WTC11 (cell line): Measurements from ENCODE around the gene PDYN. TPM values are rescaled to one million over a fixed set of nuclear protein-coding genes. Genes with fewer than 3 reads are reported as not detected.

Source experiments
- ATAC-seq: fragments of 200-7000 bp; cut with Tn5 transposase; 2 replicates; pipeline ENCODE4 v1.10.0; 2021; ENCODE audit warnings: mild to moderate bottlenecking, moderate library complexity
- CTCF ChIA-PET: fragments of 300-600 bp; sonication (Branson Sonifier 250); formaldehyde crosslinking; loops from one replicate; lab custom pipeline; 2021; ENCODE audit warnings: antibody characterized with exemption; lab: Charles Lee
- POLR2A ChIA-PET: fragments of 350-600 bp; sonication (Branson Sonifier 250); formaldehyde crosslinking; loops from one replicate; lab custom pipeline; 2021; ENCODE audit warnings: antibody characterized with exemption; lab: Charles Lee
- DNase-seq: peaks from one replicate; pipeline ENCODE4 v3.0.0; 2021; ENCODE audit warnings: low spot score
- H3K27ac Mint-ChIP-seq: 2 replicates; pipeline ENCODE4 v1.8.0; 2021; ENCODE audit warnings: mixed read lengths
- H3K27me3 Mint-ChIP-seq: 2 replicates; pipeline ENCODE4 v1.8.0; 2021; ENCODE audit warnings: low read depth, mild to moderate bottlenecking, moderate library complexity, mixed read lengths
- H3K36me3 Mint-ChIP-seq: 2 replicates; pipeline ENCODE4 v1.8.0; 2021; ENCODE audit warnings: mixed read lengths
- H3K4me1 Mint-ChIP-seq: 2 replicates; pipeline ENCODE4 v1.8.0; 2022; ENCODE audit warnings: mixed read lengths
- H3K4me3 Mint-ChIP-seq: 2 replicates; pipeline ENCODE4 v1.8.0; 2021; ENCODE audit warnings: mild to moderate bottlenecking, moderate library complexity, mixed read lengths
- H3K9me3 Mint-ChIP-seq: 2 replicates; pipeline ENCODE4 v1.8.0; 2021; ENCODE audit warnings: mixed read lengths
- AR ChIP-seq: fragments of 250-450 bp; sonication (Bioruptor Pico); IDR thresholded peaks from 2 replicates; pipeline ENCODE4 v1.9.0; 2021; ENCODE audit warnings: mild to moderate bottlenecking
- CDX4 ChIP-seq: fragments of 250-450 bp; sonication (Bioruptor Pico); IDR thresholded peaks from 2 replicates; pipeline ENCODE4 v1.9.0; 2021; ENCODE audit warnings: moderate library complexity, mild to moderate bottlenecking, inconsistent platforms, borderline replicate concordance
- ERG ChIP-seq: fragments of 250-450 bp; sonication (Bioruptor Pico); IDR thresholded peaks from 2 replicates; pipeline ENCODE4 v1.8.0; 2021; ENCODE audit warnings: mild to moderate bottlenecking
- ETV6 ChIP-seq: sonication (generic); formaldehyde crosslinking; IDR thresholded peaks from 2 replicates; pipeline ENCODE4 v1.8.1; 2022; ENCODE audit warnings: mild to moderate bottlenecking, missing genetic modification reagents
- MXD4 ChIP-seq: fragments of 250-450 bp; sonication (Bioruptor Pico); IDR thresholded peaks from 2 replicates; pipeline ENCODE4 v1.8.0; 2021; ENCODE audit warnings: mild to moderate bottlenecking, moderate library complexity, borderline replicate concordance
- MYBL2 ChIP-seq: sonication (generic); formaldehyde crosslinking; IDR thresholded peaks from 2 replicates; pipeline ENCODE4 v1.8.1; 2023; ENCODE audit warnings: mild to moderate bottlenecking, moderate library complexity, missing genetic modification reagents
- NFE2L1 ChIP-seq: sonication (generic); formaldehyde crosslinking; IDR thresholded peaks from 2 replicates; pipeline ENCODE4 v1.8.1; 2023; ENCODE audit warnings: missing genetic modification reagents
- NFYB ChIP-seq: sonication (generic); formaldehyde crosslinking; conservative IDR thresholded peaks from 2 replicates; pipeline ENCODE4 v1.8.0; 2022; ENCODE audit warnings: low read depth, missing genetic modification reagents
- NR3C1 ChIP-seq: sonication (generic); formaldehyde crosslinking; conservative IDR thresholded peaks from 2 replicates; pipeline ENCODE4 v1.8.1; 2023; ENCODE audit warnings: low read depth, mild to moderate bottlenecking, missing genetic modification reagents
- PRRX2 ChIP-seq: fragments of 250-450 bp; sonication (Bioruptor Pico); IDR thresholded peaks from 2 replicates; pipeline ENCODE4 v1.8.0; 2021; ENCODE audit warnings: mild to moderate bottlenecking
- RORB ChIP-seq: fragments of 250-450 bp; sonication (Bioruptor Pico); IDR thresholded peaks from 2 replicates; pipeline ENCODE4 v1.9.0; 2021; ENCODE audit warnings: mild to moderate bottlenecking
- SMAD3 ChIP-seq: sonication (generic); formaldehyde crosslinking; IDR thresholded peaks from 2 replicates; pipeline ENCODE4 v1.8.0; 2022; ENCODE audit warnings: missing genetic modification reagents, mild to moderate bottlenecking, borderline replicate concordance
- STAT6 ChIP-seq: sonication (generic); formaldehyde crosslinking; conservative IDR thresholded peaks from 2 replicates; pipeline ENCODE4 v1.8.1; 2023; ENCODE audit warnings: mild to moderate bottlenecking, low read depth, missing genetic modification reagents, moderate library complexity
- ZMAT4 ChIP-seq: fragments of 250-450 bp; sonication (Bioruptor Pico); IDR thresholded peaks from 2 replicates; pipeline ENCODE4 v1.9.0; 2021; ENCODE audit warnings: mild to moderate bottlenecking
- ZNF138 ChIP-seq: sonication (generic); formaldehyde crosslinking; conservative IDR thresholded peaks from 2 replicates; pipeline ENCODE4 v1.8.1; 2022; ENCODE audit warnings: mild to moderate bottlenecking, moderate library complexity, missing genetic modification reagents
- ZNF219 ChIP-seq: sonication (generic); formaldehyde crosslinking; IDR thresholded peaks from 2 replicates; pipeline ENCODE4 v1.8.0; 2023; ENCODE audit warnings: missing genetic modification reagents, mild to moderate bottlenecking, borderline replicate concordance
- ZNF281 ChIP-seq: sonication (generic); formaldehyde crosslinking; IDR thresholded peaks from 2 replicates; pipeline ENCODE4 v1.8.0; 2023; ENCODE audit warnings: mild to moderate bottlenecking, missing genetic modification reagents
- ZNF416 ChIP-seq: fragments of 250-450 bp; sonication (Bioruptor Pico); IDR thresholded peaks from 2 replicates; pipeline ENCODE4 v1.9.0; 2021; ENCODE audit warnings: mild to moderate bottlenecking, inconsistent platforms
- ZSCAN18 ChIP-seq: fragments of 250-450 bp; sonication (Bioruptor Pico); IDR thresholded peaks from 2 replicates; pipeline ENCODE4 v2.1.2; 2022; ENCODE audit warnings: mild to moderate bottlenecking, moderate library complexity
- total RNA-seq: library from RNA; stranded (reverse); gene quantifications from 3 replicates; pipeline ENCODE4 v1.2.3, GENCODE V29; 2021

PDYN gene
- total RNA-seq, 1 experiment from 2014 or later, result 0.28 TPM

GRCh38 chr20:1965520-1966351, 28.1 kb downstream of the PDYN start (continued):
- TF ChIP-seq AR (CRISPR knock-in tag) (no peak), RORB (no peak), NFE2L1 (no peak), PRRX2 (CRISPR knock-in tag) (no peak), CDX4 (no peak), ZSCAN18 (no peak), SMAD3 (CRISPR knock-in tag) (no peak)

- TF ChIP-seq RORB, result no peak
- TF ChIP-seq ZNF416 (CRISPR knock-in tag), result no peak
- TF ChIP-seq NR3C1 (CRISPR knock-in tag), result no peak
- no peak for TF ChIP-seq ZMAT4 (CRISPR knock-in tag)
- peak overlapping the region; percentile 76 for H3K27ac Mint-ChIP-seq
- ChIA-PET CTCF (interaction anchor here (0.8 to 3.7 kb wide), 18 partner anchors 9 to 243 kb away, joined by 3 to 54 read pairs (median 6); no protein-coding TSS in a partner anchor), POLR2A (interaction anchor here (1.5 kb wide), 1 partner anchor 18 kb away, joined by 7 read pairs; no protein-coding TSS in a partner anchor)
- ATAC-seq, result peak; percentile 31
- peaks cover 22% of the 10 kb centered on the region for H3K27me3 Mint-ChIP-seq
- H3K4me3 Mint-ChIP-seq, result peak overlapping the region; percentile 58
- H3K36me3 Mint-ChIP-seq, result no peaks in the 10 kb centered on the region
- peaks cover 36% of the 10 kb centered on the region for H3K4me1 Mint-ChIP-seq
- no peak for DNase-seq
- H3K9me3 Mint-ChIP-seq, result 0 out of 2 replicates have a peak, but pooled peaks cover 5% of the 10 kb centered on the region
These were observed 29.0 kb downstream of the PDYN start for GRCh38 chr20:1964659-1965405.

- no peaks in the 10 kb centered on the region for H3K36me3 Mint-ChIP-seq
- DNase-seq (no peak), ATAC-seq (no peak)
- CTCF ChIA-PET, result interaction anchor here (0.8 to 3.7 kb wide), 8 partner anchors 8 to 243 kb away, joined by 3 to 51 read pairs (median 8); no protein-coding TSS in a partner anchor
- H3K4me1 Mint-ChIP-seq, result peaks cover 36% of the 10 kb centered on the region
- H3K4me3 Mint-ChIP-seq, result no peak overlapping the region
- POLR2A ChIA-PET, result no interaction called here
- H3K27ac Mint-ChIP-seq, result no peak overlapping the region
- peaks cover 22% of the 10 kb centered on the region for H3K27me3 Mint-ChIP-seq
- H3K9me3 Mint-ChIP-seq, result 0 out of 2 replicates have a peak, but pooled peaks cover 5% of the 10 kb centered on the region
- TF ChIP-seq MYBL2 (CRISPR knock-in tag) (no peak), ZNF219 (CRISPR knock-in tag) (no peak), PRRX2 (CRISPR knock-in tag) (no peak), STAT6 (no peak), NFYB (CRISPR knock-in tag) (no peak), ETV6 (CRISPR knock-in tag) (no peak), MXD4 (CRISPR knock-in tag) (no peak), ZNF281 (CRISPR knock-in tag) (no peak), ZNF138 (CRISPR knock-in tag) (no peak), ERG (CRISPR knock-in tag) (no peak)
These were observed 29.8 kb downstream of the PDYN start for GRCh38 chr20:1964061-1964460.
